DOHH2 (cell line): ENCODE measurements around the gene UTS2R.

Source experiments
- H3F3A ChIP-seq: fragments of 200-600 bp; sonication (generic), shearing (Covaris generic); 2 replicates; pipeline ENCODE4 v1.6.0; 2016; ENCODE audit warnings: antibody characterized with exemption, mild to moderate bottlenecking; ENCODE audit not compliant: control insufficient read depth, insufficient read depth
- H3K27ac ChIP-seq: fragments of 200-600 bp; sonication (generic); 2 replicates; pipeline ENCODE4 v1.5.1; 2014; ENCODE audit warnings: low read depth, mild to moderate bottlenecking, low read length, moderate library complexity
- H3K27me3 ChIP-seq: fragments of 200-600 bp; sonication (generic); 2 replicates; pipeline ENCODE4 v1.6.1; 2014; ENCODE audit warnings: mild to moderate bottlenecking, low read length, mixed read lengths; ENCODE audit not compliant: control insufficient read depth
- H3K36me3 ChIP-seq: fragments of 200-600 bp; sonication (generic); 2 replicates; pipeline ENCODE4 v1.6.1; 2014; ENCODE audit warnings: mild to moderate bottlenecking, low read length, moderate library complexity, mixed read lengths; ENCODE audit not compliant: control insufficient read depth
- H3K4me1 ChIP-seq: fragments of 200-600 bp; sonication (generic); 2 replicates; pipeline ENCODE4 v1.6.1; 2014; ENCODE audit warnings: mild to moderate bottlenecking, low read length, mixed read lengths; ENCODE audit not compliant: control insufficient read depth
- H3K4me2 ChIP-seq: fragments of 200-600 bp; sonication (generic); 2 replicates; pipeline ENCODE4 v1.6.0; 2014; ENCODE audit warnings: mild to moderate bottlenecking, low read length, moderate library complexity
- H3K4me3 ChIP-seq: fragments of 200-600 bp; sonication (generic); 2 replicates; pipeline ENCODE4 v1.5.1; 2014; ENCODE audit warnings: mild to moderate bottlenecking, low read length, mixed read lengths
- H3K79me2 ChIP-seq: fragments of 200-600 bp; sonication (generic); 2 replicates; pipeline ENCODE4 v1.6.1; 2014; ENCODE audit warnings: mild to moderate bottlenecking, low read length, mixed read lengths; ENCODE audit not compliant: control insufficient read depth
- H3K9me2 ChIP-seq: fragments of 200-600 bp; sonication (generic); replicated peaks from 2 replicates; pipeline ENCODE4 v1.6.1; 2014; ENCODE audit warnings: mild to moderate bottlenecking, low read length, mixed read lengths; ENCODE audit not compliant: control insufficient read depth
- H3K9me3 ChIP-seq: fragments of 200-600 bp; sonication (generic); 2 replicates; pipeline ENCODE4 v1.6.1; 2014; ENCODE audit warnings: antibody characterized with exemption, low read length, mixed read lengths; ENCODE audit not compliant: control insufficient read depth, insufficient read depth
- H4K20me1 ChIP-seq: fragments of 200-600 bp; sonication (generic); 2 replicates; pipeline ENCODE4 v1.6.0; 2014; ENCODE audit warnings: low read depth, mild to moderate bottlenecking, antibody characterized with exemption, low read length, moderate library complexity; ENCODE audit not compliant: control insufficient read depth, insufficient read depth
- EZH2phosphoT487 ChIP-seq: fragments of 200-600 bp; sonication (generic); IDR thresholded peaks from 2 replicates; pipeline ENCODE4 v1.6.1; 2017; ENCODE audit warnings: borderline replicate concordance, mild to moderate bottlenecking, antibody characterized with exemption, low read length, moderate library complexity, mixed read lengths
- TF ChIP-seq, protein P1 (sequence below): fragments of 200-600 bp; sonication (generic); IDR thresholded peaks from one replicate; pipeline ENCODE4 v1.5.1; 2014; ENCODE audit warnings: antibody characterized with exemption, mild to moderate bottlenecking, low read depth, low read length; ENCODE audit not compliant: poor library complexity, severe bottlenecking

Gene UTS2R

GRCh38 chr17:82414548-82415281 is 43.1 kb downstream of the UTS2R start:
- Histone ChIP-seq H3K79me2 (peaks cover 16% of the 10 kb centered on the region), H3K4me3 (no peak overlapping the region), H3K9me2 (no peaks in the 10 kb centered on the region), H3K4me1 (peaks cover 13% of the 10 kb centered on the region), H4K20me1 (peaks cover 8% of the 10 kb centered on the region), H3K36me3 (0 out of 2 replicates have a peak, but pooled peaks cover 2% of the 10 kb centered on the region), H3K4me2 (no peak overlapping the region), H3K27ac (no peak overlapping the region), H3F3A (no peaks in the 10 kb centered on the region; the same call in 1 of the 2 replicates), H3K9me3 (no peaks in the 10 kb centered on the region), H3K27me3 (no peaks in the 10 kb centered on the region)
- TF ChIP-seq, protein P1, sequence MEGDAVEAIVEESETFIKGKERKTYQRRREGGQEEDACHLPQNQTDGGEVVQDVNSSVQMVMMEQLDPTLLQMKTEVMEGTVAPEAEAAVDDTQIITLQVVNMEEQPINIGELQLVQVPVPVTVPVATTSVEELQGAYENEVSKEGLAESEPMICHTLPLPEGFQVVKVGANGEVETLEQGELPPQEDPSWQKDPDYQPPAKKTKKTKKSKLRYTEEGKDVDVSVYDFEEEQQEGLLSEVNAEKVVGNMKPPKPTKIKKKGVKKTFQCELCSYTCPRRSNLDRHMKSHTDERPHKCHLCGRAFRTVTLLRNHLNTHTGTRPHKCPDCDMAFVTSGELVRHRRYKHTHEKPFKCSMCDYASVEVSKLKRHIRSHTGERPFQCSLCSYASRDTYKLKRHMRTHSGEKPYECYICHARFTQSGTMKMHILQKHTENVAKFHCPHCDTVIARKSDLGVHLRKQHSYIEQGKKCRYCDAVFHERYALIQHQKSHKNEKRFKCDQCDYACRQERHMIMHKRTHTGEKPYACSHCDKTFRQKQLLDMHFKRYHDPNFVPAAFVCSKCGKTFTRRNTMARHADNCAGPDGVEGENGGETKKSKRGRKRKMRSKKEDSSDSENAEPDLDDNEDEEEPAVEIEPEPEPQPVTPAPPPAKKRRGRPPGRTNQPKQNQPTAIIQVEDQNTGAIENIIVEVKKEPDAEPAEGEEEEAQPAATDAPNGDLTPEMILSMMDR = peak; percentile 83
- TF ChIP-seq EZH2phosphoT487 = no peak

- H3K4me1 ChIP-seq = peaks cover 17% of the 10 kb centered on the region
- no peaks in the 10 kb centered on the region for H3K9me2 ChIP-seq
- H3K9me3 ChIP-seq = no peaks in the 10 kb centered on the region
- peaks cover 16% of the 10 kb centered on the region for H3K79me2 ChIP-seq
- H3K36me3 ChIP-seq = 0 out of 2 replicates have a peak, but pooled peaks cover 3% of the 10 kb centered on the region
- peaks cover 8% of the 10 kb centered on the region for H4K20me1 ChIP-seq
- no peak overlapping the region for H3K4me2 ChIP-seq
- TF ChIP-seq EZH2phosphoT487 = no peak
- TF ChIP-seq, protein P1 = no peak
- H3F3A ChIP-seq = no peaks in the 10 kb centered on the region; the same call in 1 of the 2 replicates
- no peaks in the 10 kb centered on the region for H3K27me3 ChIP-seq
- no peak overlapping the region for H3K4me3 ChIP-seq
- H3K27ac ChIP-seq = no peak overlapping the region
Measured at GRCh38 chr17:82415336-82415735, 43.8 kb downstream of the UTS2R start.

GRCh38 chr17:82415786-82416185 is 44.2 kb downstream of the UTS2R start:
- Histone ChIP-seq H3K79me2 (peaks cover 16% of the 10 kb centered on the region), H3K9me2 (no peaks in the 10 kb centered on the region), H3K9me3 (no peaks in the 10 kb centered on the region), H3K27ac (no peak overlapping the region), H3K4me2 (no peak overlapping the region), H3K4me3 (no peak overlapping the region), H3K27me3 (no peaks in the 10 kb centered on the region), H3K36me3 (peaks cover 5% of the 10 kb centered on the region), H3F3A (no peaks in the 10 kb centered on the region; the same call in 1 of the 2 replicates), H3K4me1 (peaks cover 17% of the 10 kb centered on the region), H4K20me1 (peaks cover 8% of the 10 kb centered on the region)
- TF ChIP-seq EZH2phosphoT487 = no peak
- TF ChIP-seq, protein P1 = no peak
